SK-N-SH (cell line): ENCODE data around the gene NSUN7. TPM values are rescaled to one million over a fixed set of nuclear protein-coding genes. Genes with fewer than 3 reads are reported as not detected.

Experiments used
- CTCF ChIA-PET: fragments of 300-600, 350-600 bp; formaldehyde crosslinking; extraction: SDS; loops from one replicate; lab custom pipeline; 2021; lab: Yijun Ruan, JAX
- POLR2A ChIA-PET: fragments of 350-600 bp; sonication (Branson Sonifier 250); formaldehyde crosslinking; extraction: SDS; loops from one replicate; lab custom pipeline; 2020; ENCODE audit warnings: antibody characterized with exemption, inconsistent platforms; lab: Yijun Ruan, JAX
- DNase-seq: peaks from one replicate; pipeline ENCODE4 v3.0.0; 2012
- H2AFZ ChIP-seq: fragments of 200-600 bp; sonication (generic); 2 replicates; pipeline ENCODE4 v1.8.1; 2016; ENCODE audit warnings: antibody characterized with exemption, mild to moderate bottlenecking, low read depth
- H3F3A ChIP-seq: fragments of 200-600 bp; sonication (generic); replicated peaks from 2 replicates; pipeline ENCODE3; 2016; ENCODE audit warnings: antibody characterized with exemption, mild to moderate bottlenecking; ENCODE audit not compliant: insufficient read depth
- H3K27ac ChIP-seq, 2 experiments: fragments of 200-500 bp in 1 of 2; fragments of 200-600 bp in 1 of 2; sonication (Bioruptor generic) in 1 of 2; sonication (generic), shearing (Covaris generic) in 1 of 2; 2 replicates each; pipeline versions ENCODE4 v1.5.1 to v1.6.1; 2014 to 2016; ENCODE audit warnings: low read depth in 2 of 2, inconsistent platforms in 1 of 2, low read length in 1 of 2, mild to moderate bottlenecking in 1 of 2, mixed read lengths in 1 of 2
- H3K27me3 ChIP-seq: fragments of 200-600 bp; sonication (generic), shearing (Covaris generic); 2 replicates; pipeline ENCODE4 v1.6.1; 2016; ENCODE audit warnings: mixed run types; ENCODE audit not compliant: insufficient read depth
- H3K36me3 ChIP-seq, 2 experiments: fragments of 200-500 bp in 1 of 2; fragments of 200-600 bp in 1 of 2; sonication (Bioruptor generic) in 1 of 2; sonication (generic) in 1 of 2; replicated peaks in 1 of 2; 2 replicates each; pipeline versions ENCODE3 to v1.5.1; 2014 to 2016; ENCODE audit warnings: low read length in 1 of 2, mild to moderate bottlenecking in 1 of 2; ENCODE audit not compliant: insufficient read depth in 2 of 2, control insufficient read depth in 1 of 2
- H3K4me1 ChIP-seq, 2 experiments: fragments of 200-500 bp in 1 of 2; fragments of 200-600 bp in 1 of 2; sonication (Bioruptor generic) in 1 of 2; sonication (generic), shearing (Covaris generic) in 1 of 2; 2 replicates each; pipeline versions ENCODE4 v1.5.1 to v1.6.1; 2014 to 2016; ENCODE audit warnings: low read depth in 1 of 2, low read length in 1 of 2, mixed run types in 1 of 2; ENCODE audit not compliant: insufficient read depth in 2 of 2, control insufficient read depth in 1 of 2
- H3K4me2 ChIP-seq: fragments of 200-600 bp; sonication (generic), shearing (Covaris generic); 2 replicates; pipeline ENCODE4 v1.6.1; 2017; ENCODE audit warnings: mixed run types
- H3K4me3 ChIP-seq, 2 experiments: fragments of 200-500 bp in 1 of 2; fragments of 200-600 bp in 1 of 2; sonication (Bioruptor generic) in 1 of 2; sonication (generic), shearing (Covaris generic) in 1 of 2; 2 replicates each; pipeline versions ENCODE4 v1.5.1 to v1.8.1; 2014 to 2016; ENCODE audit warnings: low read depth in 2 of 2, inconsistent platforms in 1 of 2, low read length in 1 of 2, mild to moderate bottlenecking in 1 of 2, mixed read lengths in 1 of 2, moderate library complexity in 1 of 2
- H3K79me2 ChIP-seq: fragments of 200-600 bp; sonication (generic); 2 replicates; pipeline ENCODE4 v1.8.1; 2017; ENCODE audit warnings: mild to moderate bottlenecking; ENCODE audit not compliant: insufficient read depth
- H3K9ac ChIP-seq: fragments of 200-600 bp; sonication (generic); 2 replicates; pipeline ENCODE4 v1.6.1; 2017; ENCODE audit warnings: mixed run types
- H3K9me2 ChIP-seq: fragments of 200-600 bp; sonication (generic); 2 replicates; pipeline ENCODE4 v1.6.1; 2017; ENCODE audit warnings: mixed run types
- H3K9me3 ChIP-seq: fragments of 200-600 bp; sonication (generic); 2 replicates; pipeline ENCODE4 v1.6.1; 2017; ENCODE audit warnings: mixed run types, mild to moderate bottlenecking, moderate library complexity
- H4K20me1 ChIP-seq: fragments of 200-600 bp; sonication (generic); 2 replicates; pipeline ENCODE4 v1.6.1; 2017; ENCODE audit warnings: mild to moderate bottlenecking, mixed run types; ENCODE audit not compliant: insufficient read depth
- CTCF ChIP-seq: fragments of 200-600 bp; sonication (generic); IDR thresholded peaks from 2 replicates; pipeline ENCODE4 v1.6.1; 2017; ENCODE audit warnings: antibody characterized with exemption, mild to moderate bottlenecking, moderate library complexity
- FOXJ3 ChIP-seq: sonication (generic); formaldehyde crosslinking; IDR thresholded peaks from 2 replicates; pipeline ENCODE4 v1.5.1; 2020; ENCODE audit warnings: mild to moderate bottlenecking, missing genetic modification reagents
- NFIC ChIP-seq: IDR thresholded peaks from 2 replicates; pipeline ENCODE4 v1.4.0; 2012; ENCODE audit warnings: borderline replicate concordance
- POLR2AphosphoS5 ChIP-seq: IDR thresholded peaks from 2 replicates; pipeline ENCODE4 v1.6.1; 2012; ENCODE audit warnings: low read depth, low read length
- RCOR1 ChIP-seq: fragments of 150-350 bp; IDR thresholded peaks from 2 replicates; pipeline ENCODE4 v1.6.1; 2017; ENCODE audit warnings: antibody characterized with exemption, low read length
- SIN3A ChIP-seq: IDR thresholded peaks from 2 replicates; pipeline ENCODE4 v1.6.1; 2012; ENCODE audit warnings: low read depth, mild to moderate bottlenecking, low read length, moderate library complexity, borderline replicate concordance
- SMC3 ChIP-seq: IDR thresholded peaks from 2 replicates; pipeline ENCODE4 v1.6.1; 2012; ENCODE audit warnings: low read depth, low read length, improper control_type of control experiment
- YY1 ChIP-seq: IDR thresholded peaks from 2 replicates; pipeline ENCODE4 v1.4.0; 2012; ENCODE audit warnings: low read depth, mild to moderate bottlenecking
- WGBS: methylation state at CpG from one replicate; pipeline ENCODE4 v1.1.6; 2017; ENCODE audit warnings: low lambda C conversion rate; 5-methylcytosine and 5-hydroxymethylcytosine counted together
- polyA plus RNA-seq, 3 experiments: library from polyadenylated mRNA; depleted of rRNA; stranded (reverse); fragments of >200 nt; gene quantifications; 2 replicates each; pipeline ENCODE4 v1.2.3, GENCODE V29; 2012
- TF ChIP-seq, protein P1 (sequence below): IDR thresholded peaks from 2 replicates; pipeline ENCODE4 v1.6.1; 2012; ENCODE audit warnings: mild to moderate bottlenecking, low read depth, low read length, moderate library complexity
- TF ChIP-seq, protein P2 (sequence below): IDR thresholded peaks from 2 replicates; pipeline ENCODE4 v1.4.0; 2012; ENCODE audit warnings: low read depth, borderline replicate concordance

Gene NSUN7
- polyA plus RNA-seq, 1 of the 3 experiments (the other 2 are of a cell fraction): 0.28 TPM

DNA sequence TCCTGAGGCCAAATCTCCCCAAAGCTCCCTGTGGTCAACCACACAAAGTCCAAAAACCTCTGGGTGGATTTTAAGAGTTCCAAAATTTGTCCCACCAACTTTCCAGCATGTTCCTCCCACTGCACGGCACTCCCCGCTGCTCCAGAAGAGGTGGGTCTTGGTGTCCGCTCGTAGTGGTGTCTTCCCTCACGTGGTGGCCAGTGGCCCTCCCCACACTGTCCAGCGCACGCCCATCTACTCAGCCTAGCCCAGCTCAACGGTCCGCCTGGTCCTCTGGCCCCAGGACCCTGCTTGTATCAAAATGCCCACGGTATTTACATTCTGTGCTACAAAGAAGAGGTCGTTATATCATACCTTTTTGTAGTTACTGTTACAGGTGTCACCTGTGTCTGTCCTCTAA, 83.5 kb downstream of the NSUN7 start (continued):
- TF ChIP-seq RCOR1: no peak
- TF ChIP-seq, all 33 proteins: peak for 0

- no peak for DNase-seq
- H3K9ac ChIP-seq: no peak overlapping the region
- H3K9me3 ChIP-seq: no peaks in the 10 kb centered on the region
- H3K9me2 ChIP-seq: no peaks in the 10 kb centered on the region
- H2AFZ ChIP-seq: no peak overlapping the region
- H3K4me2 ChIP-seq: no peak overlapping the region
- H3K79me2 ChIP-seq: peaks cover 16% of the 10 kb centered on the region
- H3K27me3 ChIP-seq: no peaks in the 10 kb centered on the region
- no peaks in the 10 kb centered on the region for H4K20me1 ChIP-seq
- peaks cover 13 to 18% of the 10 kb centered on the region in 2 experiments for H3K36me3 ChIP-seq
- no peak for TF ChIP-seq SIN3A
- TF ChIP-seq, protein P1, sequence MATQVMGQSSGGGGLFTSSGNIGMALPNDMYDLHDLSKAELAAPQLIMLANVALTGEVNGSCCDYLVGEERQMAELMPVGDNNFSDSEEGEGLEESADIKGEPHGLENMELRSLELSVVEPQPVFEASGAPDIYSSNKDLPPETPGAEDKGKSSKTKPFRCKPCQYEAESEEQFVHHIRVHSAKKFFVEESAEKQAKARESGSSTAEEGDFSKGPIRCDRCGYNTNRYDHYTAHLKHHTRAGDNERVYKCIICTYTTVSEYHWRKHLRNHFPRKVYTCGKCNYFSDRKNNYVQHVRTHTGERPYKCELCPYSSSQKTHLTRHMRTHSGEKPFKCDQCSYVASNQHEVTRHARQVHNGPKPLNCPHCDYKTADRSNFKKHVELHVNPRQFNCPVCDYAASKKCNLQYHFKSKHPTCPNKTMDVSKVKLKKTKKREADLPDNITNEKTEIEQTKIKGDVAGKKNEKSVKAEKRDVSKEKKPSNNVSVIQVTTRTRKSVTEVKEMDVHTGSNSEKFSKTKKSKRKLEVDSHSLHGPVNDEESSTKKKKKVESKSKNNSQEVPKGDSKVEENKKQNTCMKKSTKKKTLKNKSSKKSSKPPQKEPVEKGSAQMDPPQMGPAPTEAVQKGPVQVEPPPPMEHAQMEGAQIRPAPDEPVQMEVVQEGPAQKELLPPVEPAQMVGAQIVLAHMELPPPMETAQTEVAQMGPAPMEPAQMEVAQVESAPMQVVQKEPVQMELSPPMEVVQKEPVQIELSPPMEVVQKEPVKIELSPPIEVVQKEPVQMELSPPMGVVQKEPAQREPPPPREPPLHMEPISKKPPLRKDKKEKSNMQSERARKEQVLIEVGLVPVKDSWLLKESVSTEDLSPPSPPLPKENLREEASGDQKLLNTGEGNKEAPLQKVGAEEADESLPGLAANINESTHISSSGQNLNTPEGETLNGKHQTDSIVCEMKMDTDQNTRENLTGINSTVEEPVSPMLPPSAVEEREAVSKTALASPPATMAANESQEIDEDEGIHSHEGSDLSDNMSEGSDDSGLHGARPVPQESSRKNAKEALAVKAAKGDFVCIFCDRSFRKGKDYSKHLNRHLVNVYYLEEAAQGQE: no peak
- TF ChIP-seq SMC3: no peak
- TF ChIP-seq CTCF: no peak
- no peak for TF ChIP-seq POLR2AphosphoS5
- TF ChIP-seq YY1: no peak
- no peak for TF ChIP-seq FOXJ3 (CRISPR knock-in tag)
- TF ChIP-seq, protein P2, sequence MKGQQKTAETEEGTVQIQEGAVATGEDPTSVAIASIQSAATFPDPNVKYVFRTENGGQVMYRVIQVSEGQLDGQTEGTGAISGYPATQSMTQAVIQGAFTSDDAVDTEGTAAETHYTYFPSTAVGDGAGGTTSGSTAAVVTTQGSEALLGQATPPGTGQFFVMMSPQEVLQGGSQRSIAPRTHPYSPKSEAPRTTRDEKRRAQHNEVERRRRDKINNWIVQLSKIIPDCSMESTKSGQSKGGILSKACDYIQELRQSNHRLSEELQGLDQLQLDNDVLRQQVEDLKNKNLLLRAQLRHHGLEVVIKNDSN: no peak
- TF ChIP-seq NFIC: no peak
- peaks cover 6% of the 10 kb centered on the region for H3F3A ChIP-seq
- POLR2A ChIA-PET: no interaction called here
- CTCF ChIA-PET: interaction anchor here (1.2 to 10.6 kb wide), 3 partner anchors 10 to 87 kb away, joined by 3 to 88 read pairs (median 14); no protein-coding TSS in a partner anchor
- H3K4me1 ChIP-seq: peaks cover 0 to 7% of the 10 kb centered on the region in 2 experiments; a peak in 1 of 4 replicates
- no peak overlapping the region for H3K4me3 ChIP-seq
- WGBS: 90% methylated on average over 13 of the region's 16 CpGs
- H3K27ac ChIP-seq: no peak overlapping the region; a peak in 1 of 4 replicates
Observed at GRCh38 chr4:40837094-40837870, 87.5 kb downstream of the NSUN7 start.
